Tibial nerve (tissue), 4 donors: ENCODE measurements around the gene TCF7. TPM values are rescaled to one million over a fixed set of nuclear protein-coding genes. Genes with fewer than 3 reads are reported as not detected.

Source experiments
- DNase-seq, 2 donors: peaks; one replicate each; pipeline ENCODE4 v3.0.0-alpha.2; 2019; ENCODE audit warnings: low spot score in 2 of 2
- H3K27ac ChIP-seq, 4 donors: fragments of 200-600 bp; sonication (generic) in 3 of 4; one replicate each; pipeline ENCODE4 v1.5.1; 2017 to 2019; ENCODE audit warnings: mild to moderate bottlenecking in 1 of 4
- H3K27me3 ChIP-seq, 2 donors: fragments of 200-600 bp; sonication (generic) in 1 of 2; one replicate each; pipeline versions ENCODE4 v1.5.1 to v1.6.0; 2017 to 2019
- H3K36me3 ChIP-seq, 3 donors: fragments of 200-600 bp; sonication (generic); one replicate each; pipeline ENCODE4 v1.5.1; 2018 to 2019
- H3K4me1 ChIP-seq, 4 donors: fragments of 200-600 bp; sonication (generic) in 3 of 4; one replicate each; pipeline ENCODE4 v1.5.1; 2017 to 2019
- H3K4me3 ChIP-seq, 4 donors: fragments of 200-600 bp; sonication (generic) in 3 of 4; one replicate each; pipeline ENCODE4 v1.5.1; 2017 to 2019; ENCODE audit warnings: mild to moderate bottlenecking in 1 of 4, moderate library complexity in 1 of 4
- H3K9me3 ChIP-seq, 4 donors: fragments of 200-600 bp; sonication (generic) in 3 of 4; one replicate each; pipeline ENCODE4 v1.5.1; 2017 to 2019
- EP300 ChIP-seq, 2 donors: sonication (generic); formaldehyde crosslinking; IDR thresholded peaks; one replicate each; pipeline ENCODE4 v1.6.1; 2017; ENCODE audit warnings: antibody characterized with exemption in 2 of 2, mild to moderate bottlenecking in 1 of 2
- POLR2A ChIP-seq, 2 donors: fragments of 450-650 bp; IDR thresholded peaks; one replicate each; pipeline ENCODE4 v1.6.1; 2017; ENCODE audit warnings: antibody characterized with exemption in 2 of 2, mild to moderate bottlenecking in 2 of 2, moderate library complexity in 2 of 2
- WGBS, 2 donors: methylation state at CpG; one replicate each; pipeline ENCODE4 v1.1.5; 2018; 5-methylcytosine and 5-hydroxymethylcytosine counted together
- total RNA-seq, 4 donors: library from RNA; depleted of rRNA; stranded (reverse); fragments of >200 nt; gene quantifications; one replicate each; pipeline ENCODE4 v1.1.0, GENCODE V29; 2016
- TF ChIP-seq, protein P1 (sequence below), 5 experiments: fragments of 200-600 bp in 3 of 5; fragments of 450-650 bp in 2 of 5; sonication (generic) in 3 of 5; IDR thresholded peaks; one replicate each; pipeline ENCODE4 v1.5.1; 2016 to 2019; ENCODE audit warnings: antibody characterized with exemption in 5 of 5, mild to moderate bottlenecking in 3 of 5, moderate library complexity in 2 of 5

The TCF7 gene
- total RNA-seq, 4 donors from 2014 or later, result 2.5 to 13.2 (median 6.6) TPM

DNA sequence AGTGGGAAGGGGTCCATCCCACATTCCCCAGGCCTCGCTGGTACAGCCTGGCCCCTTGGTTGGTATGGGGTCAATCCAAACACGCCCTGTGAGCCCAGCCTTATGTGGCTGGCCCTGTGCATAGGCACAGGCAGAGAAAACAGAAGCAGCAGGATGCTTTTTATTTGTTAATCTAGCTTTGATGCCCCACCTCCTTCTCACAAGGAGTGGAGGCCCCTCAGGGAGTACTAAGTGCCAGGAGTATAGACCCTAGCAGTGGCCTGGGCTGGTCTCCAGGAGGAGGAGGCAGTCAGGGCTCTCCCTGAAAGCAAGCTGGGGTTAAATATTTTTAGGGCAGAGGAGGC, 14.6 kb upstream of the TCF7 start:
- no peaks in the 10 kb centered on the region for H3K27me3 ChIP-seq
- WGBS, 2 donors, result 65 to 82% methylated on average over 2 of the region's 2 CpGs
- no peaks in the 10 kb centered on the region for H3K36me3 ChIP-seq
- no peaks in the 10 kb centered on the region for H3K9me3 ChIP-seq
- no peak overlapping the region for H3K4me3 ChIP-seq
- TF ChIP-seq EP300 (IDR thresholded peaks at IDR 0.05) (no peak), POLR2A (IDR thresholded peaks at IDR 0.05) (no peak)
- TF ChIP-seq, protein P1, sequence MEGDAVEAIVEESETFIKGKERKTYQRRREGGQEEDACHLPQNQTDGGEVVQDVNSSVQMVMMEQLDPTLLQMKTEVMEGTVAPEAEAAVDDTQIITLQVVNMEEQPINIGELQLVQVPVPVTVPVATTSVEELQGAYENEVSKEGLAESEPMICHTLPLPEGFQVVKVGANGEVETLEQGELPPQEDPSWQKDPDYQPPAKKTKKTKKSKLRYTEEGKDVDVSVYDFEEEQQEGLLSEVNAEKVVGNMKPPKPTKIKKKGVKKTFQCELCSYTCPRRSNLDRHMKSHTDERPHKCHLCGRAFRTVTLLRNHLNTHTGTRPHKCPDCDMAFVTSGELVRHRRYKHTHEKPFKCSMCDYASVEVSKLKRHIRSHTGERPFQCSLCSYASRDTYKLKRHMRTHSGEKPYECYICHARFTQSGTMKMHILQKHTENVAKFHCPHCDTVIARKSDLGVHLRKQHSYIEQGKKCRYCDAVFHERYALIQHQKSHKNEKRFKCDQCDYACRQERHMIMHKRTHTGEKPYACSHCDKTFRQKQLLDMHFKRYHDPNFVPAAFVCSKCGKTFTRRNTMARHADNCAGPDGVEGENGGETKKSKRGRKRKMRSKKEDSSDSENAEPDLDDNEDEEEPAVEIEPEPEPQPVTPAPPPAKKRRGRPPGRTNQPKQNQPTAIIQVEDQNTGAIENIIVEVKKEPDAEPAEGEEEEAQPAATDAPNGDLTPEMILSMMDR (IDR thresholded peaks at IDR 0.05), result no peak
- H3K27ac ChIP-seq, result peak overlapping the region in 3 of 4 donors; percentile 55 to 83 (median 74)
- DNase-seq, result no peak
- H3K4me1 ChIP-seq, result peaks cover 0 to 35% (median 25%) of the 10 kb centered on the region in 4 donors

DNA sequence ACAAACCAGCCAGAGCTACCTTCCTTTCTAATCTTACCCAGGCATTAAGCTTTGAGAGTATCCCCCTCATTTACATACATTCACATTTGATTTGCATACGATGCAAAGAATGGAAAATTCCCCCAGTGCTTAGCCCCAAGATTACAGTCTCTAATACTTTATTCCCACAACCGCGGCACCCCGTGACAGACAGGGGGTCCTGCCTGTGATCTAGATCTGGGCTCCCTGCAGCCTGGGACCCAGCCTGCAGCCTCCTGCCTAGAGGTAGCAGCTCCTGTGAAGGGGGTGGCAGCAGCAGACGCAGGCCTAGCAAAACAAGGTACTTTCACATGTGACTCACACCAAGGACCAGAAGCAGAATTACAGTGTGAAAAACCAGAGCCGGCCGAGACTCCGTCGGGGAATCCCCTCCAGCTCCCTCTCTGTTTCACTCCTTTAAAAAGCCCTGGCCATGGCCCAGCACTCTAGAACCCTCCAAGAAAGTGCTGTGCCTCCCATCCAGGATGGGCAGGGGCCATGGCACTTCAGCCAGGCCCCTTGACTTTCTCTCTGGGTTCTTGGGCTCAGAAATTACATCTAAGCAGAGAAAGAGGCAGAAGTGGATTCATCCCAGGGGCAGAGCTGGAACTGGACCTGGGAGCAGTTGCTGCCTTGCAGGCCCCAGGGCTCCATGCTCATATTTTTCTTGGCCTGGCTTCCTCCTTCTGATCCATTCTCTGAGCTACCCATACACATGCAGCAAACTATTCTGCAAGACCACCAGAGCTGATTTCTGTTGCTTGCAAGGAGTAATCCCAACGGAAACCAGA, 14.0 kb upstream of the TCF7 start:
- Histone ChIP-seq H3K27ac (peak overlapping the region in 3 of 4 donors; percentile 55 to 83 (median 74)), H3K9me3 (no peaks in the 10 kb centered on the region), H3K36me3 (no peaks in the 10 kb centered on the region), H3K4me3 (no peak overlapping the region), H3K27me3 (no peaks in the 10 kb centered on the region), H3K4me1 (peaks cover 0 to 35% (median 25%) of the 10 kb centered on the region in 4 donors)
- 33 to 35% methylated on average over 9 to 10 of the region's 10 CpGs for WGBS, 2 donors
- DNase-seq, result no peak
- TF ChIP-seq POLR2A (IDR thresholded peaks at IDR 0.05), result no peak
- no peak for TF ChIP-seq EP300 (IDR thresholded peaks at IDR 0.05)
- TF ChIP-seq, protein P1 (IDR thresholded peaks at IDR 0.05), result no peak

DNA sequence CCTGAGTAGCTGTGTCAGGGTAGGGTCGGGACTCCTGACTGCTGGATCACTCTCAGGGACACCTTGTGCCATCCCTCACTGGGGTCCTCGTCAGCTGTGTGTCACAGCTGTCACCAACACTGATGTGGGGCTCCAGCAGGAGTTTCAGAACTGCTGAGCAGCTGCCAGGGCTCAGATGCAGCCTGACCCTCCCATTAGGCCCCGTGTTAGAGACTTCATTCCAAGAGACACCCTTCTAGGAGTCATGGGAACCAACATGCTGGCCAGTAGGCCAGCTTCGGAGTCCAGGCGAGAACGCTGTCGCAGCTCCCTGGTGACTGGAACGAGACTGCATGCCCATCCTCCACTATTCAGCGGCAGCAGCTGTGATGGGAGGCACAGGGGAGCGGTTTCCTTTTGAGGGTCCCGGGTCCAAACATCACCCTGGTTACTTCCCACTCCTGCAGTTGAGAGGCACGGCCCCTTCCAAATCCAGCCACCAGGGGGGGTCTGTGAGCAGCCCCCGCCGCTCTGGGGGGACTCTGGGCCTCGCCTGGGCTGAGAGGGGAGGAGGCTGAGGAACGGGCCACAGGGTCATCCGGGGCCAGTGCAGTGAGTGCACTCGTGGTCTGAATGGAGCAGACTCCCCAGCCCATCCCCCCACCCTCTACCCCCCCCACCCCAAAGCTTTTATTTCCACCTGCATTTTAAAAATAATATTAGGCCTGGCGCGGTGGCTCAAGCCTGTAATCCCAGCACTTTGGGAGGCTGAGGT, 12.6 kb upstream of the TCF7 start:
- no peaks in the 10 kb centered on the region for H3K36me3 ChIP-seq
- H3K9me3 ChIP-seq, result no peaks in the 10 kb centered on the region
- TF ChIP-seq POLR2A (IDR thresholded peaks at IDR 0.05) (no peak), EP300 (IDR thresholded peaks at IDR 0.05) (no peak)
- TF ChIP-seq, protein P1 (IDR thresholded peaks at IDR 0.05), result peak; percentile 78 to 92 (median 82)
- no peak overlapping the region for H3K4me3 ChIP-seq
- peak in 1 of 2 donors; percentile 46 for DNase-seq
- H3K27me3 ChIP-seq, result no peaks in the 10 kb centered on the region
- H3K4me1 ChIP-seq, result peaks cover 0 to 35% (median 25%) of the 10 kb centered on the region in 4 donors
- no peak overlapping the region for H3K27ac ChIP-seq
- 31 to 49% methylated on average over 7 to 13 of the region's 20 CpGs for WGBS, 2 donors

DNA sequence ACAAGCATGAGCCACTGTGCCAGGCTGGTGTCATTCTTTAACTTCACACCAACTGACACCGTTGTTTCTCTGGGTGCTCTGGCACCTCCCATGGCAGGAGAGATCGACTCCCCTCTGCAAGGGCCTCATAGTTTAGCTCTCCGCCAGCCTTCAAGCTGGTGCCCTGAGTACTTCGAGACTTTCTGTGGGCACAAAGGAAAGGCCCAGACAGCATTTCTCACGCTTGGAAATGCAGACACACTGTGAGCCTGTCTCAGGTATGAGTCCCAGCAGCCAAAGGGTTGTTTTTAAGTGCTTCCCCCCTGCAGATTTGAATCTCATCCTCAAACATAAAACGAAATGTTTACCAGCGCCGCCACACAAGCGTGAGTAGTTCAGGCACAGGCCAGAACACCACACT, 11.1 kb upstream of the TCF7 start:
- H3K27ac ChIP-seq, result no peak overlapping the region
- WGBS, 2 donors, result 86% methylated on average over 9 of the region's 9 CpGs

More for the DNA sequence above, 11.1 kb upstream of the TCF7 start:
- Histone ChIP-seq H3K36me3 (no peaks in the 10 kb centered on the region), H3K4me3 (no peak overlapping the region), H3K9me3 (no peaks in the 10 kb centered on the region), H3K4me1 (peaks cover 0 to 28% (median 22%) of the 10 kb centered on the region in 4 donors), H3K27me3 (no peaks in the 10 kb centered on the region)
- TF ChIP-seq, protein P1 (IDR thresholded peaks at IDR 0.05), result no peak
- TF ChIP-seq POLR2A (IDR thresholded peaks at IDR 0.05), result no peak
- no peak for TF ChIP-seq EP300 (IDR thresholded peaks at IDR 0.05)
- no peak for DNase-seq
